ENCODE data around the gene GAP43.

Gene GAP43

DNA sequence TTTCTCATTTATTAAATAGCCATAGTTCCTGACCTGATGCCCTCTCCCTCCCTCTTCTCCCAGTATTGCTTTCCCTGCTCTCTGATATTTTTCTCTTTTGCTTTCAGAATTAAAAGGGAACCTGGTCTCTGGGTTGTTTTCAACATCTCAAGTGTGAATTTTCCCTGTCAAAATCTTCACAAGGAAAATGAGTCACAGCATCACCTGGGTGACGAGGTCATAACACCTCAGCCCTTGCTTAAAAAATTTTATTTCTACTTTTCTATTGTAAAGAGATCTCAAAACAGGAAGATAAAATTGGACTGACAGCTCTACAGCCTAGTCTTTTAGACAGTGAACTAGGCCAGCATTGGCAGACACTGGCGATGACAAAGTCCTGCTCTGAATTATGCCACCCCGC, 40.1 kb downstream of the GAP43 start:
- DNase-seq: no peak

DNA sequence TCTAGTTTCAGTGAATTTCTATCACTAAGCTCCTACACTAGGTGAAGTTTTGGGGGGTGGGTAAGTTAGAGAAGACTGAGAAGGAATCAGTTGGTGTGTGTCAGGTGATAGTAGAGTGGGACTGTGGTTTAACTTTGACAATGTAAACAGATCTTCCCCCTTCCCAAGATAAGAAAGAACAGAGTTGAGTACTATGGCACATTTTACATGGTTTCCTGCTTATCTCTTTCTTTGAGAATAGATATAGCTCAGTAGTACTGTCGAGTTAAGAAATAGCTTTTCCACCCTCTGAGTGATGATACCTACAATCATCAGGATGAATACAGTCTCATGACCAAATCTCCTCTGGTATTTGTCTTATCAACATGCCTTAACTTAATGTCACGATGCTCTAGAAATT, 42.8 kb downstream of the GAP43 start:
- no peak for DNase-seq

DNA sequence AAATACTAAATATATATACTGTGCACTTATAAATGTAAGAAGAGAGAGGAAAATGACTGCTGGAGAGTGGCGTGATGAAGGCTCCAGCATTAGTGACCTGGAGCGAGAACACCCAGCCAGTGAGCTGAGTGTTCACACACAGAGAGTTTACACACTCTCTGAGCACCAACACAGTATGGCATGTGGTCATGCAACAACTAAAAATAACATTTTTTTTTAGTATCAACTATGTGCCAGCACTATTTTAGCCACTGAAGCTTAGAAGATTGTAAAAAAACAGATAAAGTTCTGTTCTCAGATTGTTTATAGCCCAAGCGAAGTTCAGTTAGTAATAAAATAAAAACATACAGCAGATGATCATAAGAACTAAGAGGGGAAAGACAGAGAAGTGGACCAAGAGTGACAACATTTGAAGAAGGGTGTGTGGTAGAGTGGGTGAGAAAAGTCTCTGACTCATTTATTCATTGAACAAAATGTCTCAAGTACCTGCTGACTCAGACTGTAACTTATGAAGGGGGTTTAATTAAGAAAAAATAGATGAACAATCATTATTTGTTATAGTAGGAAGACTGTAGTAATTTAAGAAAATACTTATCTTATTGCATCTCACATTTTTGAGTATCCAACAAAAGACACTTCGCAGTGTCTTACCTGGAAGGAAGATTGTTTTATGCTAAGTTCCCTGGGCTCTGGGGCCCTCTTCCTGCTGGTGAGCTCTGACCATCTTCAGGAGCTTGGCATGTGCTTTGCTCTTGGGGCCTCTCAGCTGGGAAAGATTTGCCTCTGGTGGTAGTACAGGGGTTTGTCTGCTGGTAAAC, 43.8 kb downstream of the GAP43 start:
- no peak for DNase-seq

DNA sequence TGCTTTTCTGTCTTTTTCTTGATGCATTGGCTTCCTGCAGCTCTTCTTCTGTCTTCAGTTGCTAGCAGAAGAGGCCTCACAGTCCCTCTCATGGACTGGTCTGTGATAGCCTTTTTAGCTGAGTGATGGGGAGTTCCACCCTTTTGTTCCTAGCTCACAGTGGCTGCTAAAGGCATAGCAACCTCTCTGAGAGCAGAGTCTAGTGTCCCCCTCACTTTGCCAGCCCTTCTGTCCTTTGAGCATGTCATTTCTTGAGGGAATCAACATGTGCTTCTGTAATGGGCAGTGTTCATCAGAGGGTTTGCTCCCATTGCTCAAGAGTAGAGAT, 44.4 kb downstream of the GAP43 start:
- DNase-seq: no peak

DNA sequence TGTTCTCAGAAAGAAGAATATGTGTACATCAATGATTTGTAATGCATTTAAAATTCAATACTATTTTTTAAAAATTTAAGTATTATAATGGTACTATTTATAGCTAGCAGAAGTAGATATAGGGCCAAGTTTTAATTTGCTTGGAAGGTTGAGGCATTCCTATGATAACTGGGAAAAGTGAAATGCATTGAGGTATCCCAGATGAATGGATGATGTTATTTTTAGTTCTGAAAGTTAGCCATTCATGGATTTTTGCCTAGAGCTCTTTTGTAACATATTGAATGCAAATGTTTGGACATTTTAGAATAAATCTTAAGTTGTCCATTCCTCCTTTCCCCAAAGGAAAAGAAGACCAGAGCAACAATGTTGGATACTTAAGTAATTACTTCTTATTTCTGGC, 47.6 kb downstream of the GAP43 start:
- DNase-seq: no peak

DNA sequence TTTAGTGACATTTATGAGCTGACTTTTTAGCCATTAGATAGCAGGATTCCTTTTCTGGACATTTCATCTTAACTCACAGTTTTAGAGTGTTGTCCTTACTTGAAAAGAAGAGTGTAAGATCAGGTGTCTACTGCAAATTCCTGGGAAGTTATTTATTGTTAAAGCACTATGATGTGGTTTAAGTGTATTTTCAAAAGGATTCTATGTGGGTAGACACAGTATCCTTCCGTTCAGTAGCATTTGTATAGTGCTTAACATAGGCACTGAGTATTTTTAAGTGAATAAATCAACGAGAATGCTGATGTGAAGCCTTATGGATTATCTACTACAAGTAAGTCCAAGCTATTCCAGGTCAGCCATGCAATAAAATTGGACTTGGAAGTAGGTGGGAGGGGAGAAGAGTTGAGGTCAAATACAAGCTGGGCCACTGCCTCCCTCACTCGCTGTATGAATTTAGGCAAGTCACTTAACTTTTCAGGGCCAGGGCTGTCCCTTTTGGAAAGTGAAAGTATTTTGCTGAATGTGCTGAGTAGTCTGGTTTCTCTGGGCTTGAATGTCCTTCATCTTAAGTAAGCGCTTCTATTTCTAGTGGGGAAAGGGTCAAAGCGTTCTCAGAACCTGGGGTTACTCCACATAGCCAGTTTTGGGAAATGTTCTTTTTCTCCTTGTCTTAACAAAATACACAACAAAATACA, 48.6 kb downstream of the GAP43 start:
- DNase-seq: no peak

DNA sequence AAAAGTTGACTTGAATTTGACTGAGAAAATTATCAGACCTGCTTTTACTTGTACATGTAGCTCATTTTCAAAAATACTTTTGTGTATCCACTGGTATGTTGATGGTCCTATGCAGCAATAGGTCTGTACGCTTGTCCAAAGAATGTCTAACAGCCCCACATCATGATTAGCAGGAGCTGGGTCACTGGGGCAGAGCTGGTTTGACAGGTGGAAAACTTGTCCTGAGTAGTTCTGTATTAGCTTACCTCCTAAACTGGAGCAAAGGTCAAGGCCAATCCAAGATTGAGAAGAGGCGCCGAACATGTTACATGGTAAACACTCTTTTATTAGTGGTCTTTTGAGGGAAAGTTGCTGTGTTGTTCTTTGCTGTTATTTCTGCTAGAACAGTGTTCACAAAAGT, 50.6 kb downstream of the GAP43 start:
- no peak for DNase-seq

DNA sequence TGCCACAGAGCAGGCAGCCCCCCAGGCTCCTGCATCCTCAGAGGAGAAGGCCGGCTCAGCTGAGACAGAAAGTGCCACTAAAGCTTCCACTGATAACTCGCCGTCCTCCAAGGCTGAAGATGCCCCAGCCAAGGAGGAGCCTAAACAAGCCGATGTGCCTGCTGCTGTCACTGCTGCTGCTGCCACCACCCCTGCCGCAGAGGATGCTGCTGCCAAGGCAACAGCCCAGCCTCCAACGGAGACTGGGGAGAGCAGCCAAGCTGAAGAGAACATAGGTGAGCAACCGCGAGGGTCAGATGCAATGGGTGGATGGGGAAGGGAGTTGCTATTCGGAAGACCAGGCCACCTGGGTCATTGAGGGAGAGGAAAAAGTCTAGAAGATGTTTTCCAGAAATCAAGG, 53.0 kb downstream of the GAP43 start:
- no peak for DNase-seq

DNA sequence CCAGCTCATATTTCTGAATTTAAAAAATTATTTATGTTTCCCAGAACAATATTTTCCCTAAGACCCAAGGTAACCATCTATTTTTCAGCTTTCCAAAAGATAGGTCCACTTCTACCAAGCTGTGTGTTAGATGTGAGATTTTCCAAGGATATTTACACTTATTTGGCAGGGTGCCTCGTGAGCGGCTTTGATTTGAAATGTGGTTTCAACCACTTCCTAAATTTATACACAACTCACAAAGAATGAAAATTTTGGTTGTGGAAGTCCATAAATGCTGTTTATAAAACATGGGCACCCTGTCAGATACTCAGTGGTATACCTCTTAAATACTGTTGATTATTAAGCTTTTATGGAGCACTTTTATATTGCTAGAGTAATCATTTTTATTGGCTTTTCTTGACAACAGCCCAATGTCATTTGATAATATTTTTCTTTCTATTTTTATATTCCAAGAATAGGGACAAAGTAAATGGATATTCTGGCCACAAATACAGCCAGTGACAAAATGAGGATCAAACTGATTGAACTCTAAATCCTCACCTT, 57.6 kb downstream of the GAP43 start:
- DNase-seq: no peak

DNA sequence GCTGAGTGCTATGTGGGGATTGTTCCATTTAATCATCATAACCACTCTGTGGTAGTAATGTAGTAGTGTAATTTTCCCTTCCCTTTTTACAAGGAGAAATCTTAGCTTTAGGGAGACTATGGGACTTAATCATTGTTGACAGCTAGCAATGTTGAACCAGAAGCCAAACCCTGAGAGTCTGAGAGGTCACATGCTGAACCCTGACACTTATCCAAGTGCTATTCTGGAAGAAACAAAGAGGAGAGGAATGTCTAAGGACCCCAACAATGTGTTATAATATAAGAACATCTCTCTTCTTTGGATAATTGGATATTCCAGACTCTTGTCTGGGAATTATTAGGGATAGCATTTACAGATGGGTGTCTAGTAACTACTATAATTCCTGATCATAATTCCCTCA, 58.4 kb downstream of the GAP43 start:
- no peak for DNase-seq

DNA sequence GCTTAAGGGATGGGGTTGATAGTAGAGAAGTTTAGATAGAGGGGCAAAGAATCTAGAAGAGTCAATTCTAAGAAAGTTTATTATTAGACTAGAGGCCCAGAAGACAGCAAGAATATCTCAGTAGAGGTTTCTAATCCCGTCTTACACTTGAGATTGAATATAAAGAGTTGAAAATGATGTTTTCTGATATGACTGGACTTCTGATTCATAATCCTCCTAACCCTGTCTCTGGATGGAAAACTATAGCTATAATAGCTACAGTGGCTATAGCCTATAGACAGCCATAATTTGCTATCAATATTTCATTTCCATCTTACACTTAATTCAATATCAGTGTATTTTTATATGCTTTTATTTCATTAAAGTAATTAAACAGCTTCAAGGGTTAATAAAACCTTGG, 60.0 kb downstream of the GAP43 start:
- no peak for DNase-seq

DNA sequence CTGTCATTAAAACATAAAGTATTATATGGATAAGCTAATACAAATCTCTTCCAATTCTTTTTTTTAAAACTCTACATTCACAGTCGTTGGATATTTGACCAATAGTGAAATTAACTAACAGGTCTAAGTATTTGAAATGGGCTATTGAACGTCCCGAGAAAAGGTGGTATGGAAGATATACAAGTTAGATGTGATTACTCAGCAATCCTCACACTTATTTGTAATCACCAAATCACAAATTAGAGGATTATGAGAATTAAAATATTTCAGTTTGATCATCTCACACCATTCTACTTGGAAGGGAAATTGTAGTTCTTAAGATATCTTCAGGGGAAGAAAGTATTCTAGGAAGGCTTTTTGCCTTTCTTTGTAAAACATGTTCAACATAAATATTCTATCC, 60.5 kb downstream of the GAP43 start:
- DNase-seq: no peak

DNA sequence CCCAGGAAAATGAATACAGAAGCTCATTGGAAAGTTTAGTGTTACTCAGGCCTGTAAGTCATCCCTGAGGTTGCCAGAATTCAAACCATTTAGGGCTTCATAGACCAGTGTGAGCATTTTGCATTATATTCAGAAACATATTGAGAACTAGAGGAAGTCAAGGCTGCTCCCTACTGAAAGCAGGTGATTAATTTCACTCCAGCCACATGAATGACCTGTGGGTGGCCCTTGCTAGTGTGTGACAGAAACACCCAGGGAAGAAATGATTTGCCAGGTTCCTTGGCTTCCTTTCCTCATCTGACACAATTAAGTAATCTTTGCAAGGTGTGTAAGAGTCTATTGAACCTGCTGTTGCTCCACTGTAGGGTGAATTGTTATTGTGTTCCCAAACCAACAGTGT, 61.8 kb downstream of the GAP43 start:
- no peak for DNase-seq

DNA sequence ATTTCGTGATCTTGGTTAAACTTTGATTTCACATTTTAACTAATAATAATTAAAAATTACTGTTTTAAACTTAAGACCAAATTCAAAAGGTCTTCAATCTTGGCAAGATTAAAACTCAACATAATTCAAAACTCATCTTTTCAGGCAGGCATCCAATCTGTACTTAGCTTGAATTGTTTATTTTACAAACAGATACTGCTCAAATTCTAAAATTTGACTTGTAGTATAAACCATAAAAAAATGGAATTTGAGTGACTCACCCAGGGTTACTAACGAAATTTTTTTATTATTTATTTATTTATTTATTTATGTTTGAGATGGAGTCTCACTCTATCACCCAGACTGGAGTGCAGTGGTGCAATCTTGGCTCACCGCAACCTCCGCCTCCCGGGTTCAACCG, 64.4 kb downstream of the GAP43 start:
- no peak for DNase-seq

DNA sequence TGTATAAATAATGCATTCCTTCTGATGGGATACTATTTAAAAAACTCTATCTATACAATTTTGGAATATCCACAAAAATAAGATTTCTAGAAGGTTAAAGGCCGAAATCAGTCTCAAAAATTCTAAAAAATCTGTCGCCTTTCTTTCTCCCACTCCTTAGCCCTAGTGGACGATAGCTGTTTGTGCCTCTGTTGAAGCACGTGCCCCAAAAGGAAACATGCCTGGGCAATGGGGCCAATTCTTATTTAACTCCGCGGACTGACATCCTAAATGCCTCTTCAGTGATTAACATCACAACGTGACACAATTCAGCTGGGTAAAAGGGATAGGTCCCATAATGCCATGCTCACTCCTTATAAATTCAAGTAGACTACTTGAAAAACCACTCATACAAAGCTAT, 65.1 kb downstream of the GAP43 start:
- no peak for DNase-seq

DNA sequence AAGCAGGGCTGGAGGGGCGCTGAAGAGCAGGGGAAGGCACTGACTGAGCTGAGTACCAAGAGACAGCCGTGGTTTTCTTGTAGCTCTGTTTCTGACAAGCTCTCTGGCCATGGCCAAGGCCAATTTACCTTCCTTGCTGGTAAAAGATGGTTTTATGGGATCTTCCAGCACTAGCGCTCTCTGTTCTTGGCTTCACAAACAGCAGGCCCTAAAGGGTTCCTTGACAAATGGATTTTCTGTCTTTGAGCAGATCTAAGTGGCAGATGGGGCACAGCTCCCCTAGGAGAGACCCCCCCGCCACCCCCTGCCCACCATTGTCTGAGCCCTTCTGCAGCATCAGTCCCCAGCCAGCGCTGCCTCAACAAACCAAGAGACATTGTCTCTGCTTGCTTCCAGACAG, 66.6 kb downstream of the GAP43 start:
- no peak for DNase-seq

DNA sequence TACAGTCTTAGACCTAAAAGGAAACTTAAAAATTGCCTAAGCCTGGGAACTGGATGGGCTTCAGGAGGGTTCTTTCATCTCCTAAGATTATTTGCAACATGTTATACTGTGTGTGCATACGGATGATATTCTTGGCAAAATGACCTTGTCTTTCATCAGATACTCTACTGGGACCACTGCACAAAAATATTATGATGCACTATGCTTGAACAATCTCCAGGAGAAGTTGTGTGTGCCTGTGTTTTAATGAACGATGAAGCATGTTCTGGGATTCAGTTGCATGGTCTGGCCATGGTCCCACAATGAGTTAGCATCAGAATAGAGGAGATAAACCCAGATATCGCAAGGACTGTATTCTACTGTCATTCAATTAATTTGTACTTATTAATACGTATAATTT, 68.7 kb downstream of the GAP43 start:
- no peak for DNase-seq

DNA sequence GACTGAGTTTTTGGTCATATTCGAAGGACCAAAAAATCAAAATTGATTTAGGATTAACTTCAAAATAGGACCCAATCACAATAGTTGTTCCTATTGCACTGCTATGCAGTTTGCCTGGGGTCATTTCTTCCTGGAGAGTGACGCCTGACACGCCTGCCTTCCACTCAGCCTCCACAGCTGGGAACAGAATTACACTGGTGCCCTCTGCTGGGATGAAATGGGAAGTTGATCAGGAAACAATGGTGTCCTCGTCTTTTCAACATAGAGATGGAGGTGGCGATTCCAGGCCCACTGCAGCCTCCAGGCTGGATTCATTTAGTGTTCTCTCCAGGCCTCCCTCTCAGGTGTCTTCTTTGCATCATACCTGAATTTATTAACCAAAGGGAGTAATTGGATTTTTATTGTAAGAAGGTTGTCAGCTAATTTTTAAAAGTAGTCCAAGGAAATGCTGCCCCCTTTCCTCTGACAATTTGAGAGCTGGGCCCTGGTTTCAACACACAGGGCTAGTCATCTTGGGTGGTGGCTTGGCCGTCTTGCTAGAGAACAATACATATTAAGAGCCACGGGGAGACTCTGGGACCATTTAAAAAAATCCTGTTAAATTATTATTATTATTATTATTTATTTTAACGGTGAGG, 69.7 kb downstream of the GAP43 start:
- peak; percentile 84 for DNase-seq

DNA sequence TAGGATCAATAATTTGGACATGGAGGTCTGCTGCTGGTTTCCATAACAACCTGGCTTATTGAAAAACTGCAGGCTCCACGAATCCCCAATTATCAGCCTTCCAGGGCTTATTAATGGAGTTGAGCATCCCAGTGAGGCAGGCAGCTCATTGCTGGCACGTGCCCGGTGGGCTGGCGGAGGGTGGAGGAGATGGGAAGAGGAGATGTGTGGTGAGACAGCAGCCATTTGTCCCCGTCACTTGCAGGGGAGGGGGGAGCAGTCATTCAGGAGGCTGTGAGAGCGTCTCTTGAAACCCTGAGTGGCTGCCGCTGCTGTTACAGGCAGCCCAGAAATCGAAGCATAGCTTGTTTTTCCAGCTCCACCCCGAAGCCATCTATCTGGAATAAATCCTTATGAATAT, 70.6 kb downstream of the GAP43 start:
- no peak for DNase-seq

DNA sequence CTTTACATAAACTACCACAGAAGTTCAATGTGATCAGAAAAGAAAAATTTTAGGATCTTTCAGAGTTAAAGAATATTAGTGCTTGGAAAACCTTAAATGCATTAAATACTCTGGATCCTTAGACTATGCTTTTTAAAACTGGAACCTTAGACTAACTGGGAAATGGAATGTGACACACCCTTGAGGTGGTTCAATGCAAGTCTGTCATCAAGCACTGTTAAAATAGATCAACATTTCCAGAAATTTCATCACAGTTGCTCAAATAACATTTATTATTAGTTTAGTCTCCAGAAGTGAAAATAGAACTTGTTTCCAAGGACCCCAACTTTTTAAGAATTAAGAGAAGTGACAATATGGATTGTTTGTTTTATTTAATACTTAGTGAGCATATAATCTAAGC, 71.8 kb downstream of the GAP43 start:
- DNase-seq: no peak

DNA sequence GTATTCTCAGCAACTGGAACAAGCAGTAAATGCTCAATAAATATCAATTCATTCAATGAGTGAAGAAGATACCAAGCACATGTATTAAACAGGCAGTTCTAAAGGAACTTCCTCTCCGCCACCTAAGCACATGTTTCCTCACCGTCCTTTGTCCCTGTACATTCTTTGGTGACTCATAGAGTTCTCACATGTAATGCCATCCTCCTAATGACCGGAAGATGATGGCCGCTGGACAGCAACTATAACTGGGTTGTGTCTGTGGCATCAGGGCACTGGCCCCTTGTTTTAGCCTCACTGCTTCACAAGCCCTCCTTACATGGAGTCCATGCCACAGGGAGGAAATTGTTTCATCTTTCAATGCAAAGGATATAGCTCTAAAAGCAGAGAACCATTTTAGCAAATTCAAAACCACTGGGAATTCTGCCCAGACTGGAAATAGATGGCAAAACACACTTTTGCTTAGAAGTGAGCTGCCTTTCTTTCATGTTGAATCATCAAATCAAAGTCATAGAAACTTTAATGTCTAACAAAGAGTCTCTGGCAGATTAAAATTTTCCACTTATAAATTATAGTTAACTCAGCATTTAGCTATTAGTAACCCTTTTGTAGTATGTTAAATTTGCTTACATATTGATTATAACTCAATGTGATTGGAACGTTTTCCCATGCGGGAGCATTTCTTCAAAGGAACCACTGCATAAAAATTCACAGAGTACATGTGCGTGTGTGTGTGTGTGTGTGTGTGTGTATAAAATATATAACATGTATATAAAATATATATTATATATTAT, 74.1 kb downstream of the GAP43 start:
- DNase-seq: no peak

DNA sequence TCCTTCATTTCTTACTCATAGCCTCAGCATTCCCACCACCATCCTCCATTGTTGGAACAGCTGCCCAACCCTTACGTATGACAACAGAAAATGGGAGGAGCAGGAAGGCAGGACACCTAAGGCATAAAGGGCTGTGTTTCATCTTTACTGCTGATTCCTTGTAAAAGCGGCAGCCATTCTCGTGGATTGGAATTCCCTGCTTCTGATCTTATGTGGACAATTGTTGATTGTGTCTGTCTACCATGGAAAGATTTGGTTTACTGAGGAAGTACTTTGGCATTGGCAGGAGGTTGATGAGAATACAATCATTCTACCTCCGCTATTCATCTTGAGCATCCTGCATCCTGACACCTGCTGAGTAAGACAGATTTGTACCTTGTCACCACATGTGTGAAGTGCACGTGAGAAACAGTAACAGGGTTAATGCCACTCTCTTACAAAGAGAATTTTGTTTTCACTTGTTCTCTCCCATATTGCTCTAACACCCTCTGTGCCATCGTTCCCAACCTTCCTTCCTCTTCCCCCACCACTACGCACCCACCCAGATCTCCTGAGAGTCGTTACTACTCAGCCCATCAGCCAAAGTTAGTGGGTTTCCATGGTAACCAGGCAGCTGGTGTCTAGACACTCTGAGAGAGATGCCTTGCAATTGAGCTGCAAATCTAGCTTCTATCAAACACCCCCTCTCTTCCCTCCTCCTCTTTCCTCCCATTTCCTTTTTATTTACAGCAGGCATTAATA, 75.7 kb downstream of the GAP43 start:
- DNase-seq: peak; percentile 78

DNA sequence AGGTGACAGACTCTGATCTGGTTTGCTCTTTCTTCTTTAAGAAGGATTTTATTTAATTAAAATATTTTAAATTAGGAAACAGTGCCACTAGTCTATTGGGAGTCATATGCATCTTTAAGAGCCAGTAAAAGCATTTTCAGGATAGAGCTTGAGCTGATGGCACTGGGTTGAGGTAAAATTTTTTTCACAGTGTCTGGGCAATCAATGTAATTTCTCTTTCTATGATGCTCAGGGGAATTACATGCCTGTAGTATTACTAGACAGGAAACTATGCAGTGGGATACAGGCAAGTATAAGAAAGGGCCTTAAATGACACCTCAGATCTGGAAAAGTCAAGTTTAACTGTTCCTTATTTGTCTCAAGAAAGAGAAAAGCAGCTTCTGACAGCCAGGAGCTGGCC, 76.4 kb downstream of the GAP43 start:
- DNase-seq: no peak
